HG03354 (cell line): Measurements from ENCODE around the gene ZSCAN16.
A peak's percentile ranks its signal among the peaks of the same experiment; 100 is the strongest.

Source experiments
- ATAC-seq: cut with Tn5 transposase; IDR thresholded peaks from one replicate; pipeline ENCODE4 v1.9.1; 2021; ENCODE audit warnings: mild to moderate bottlenecking; ENCODE audit not compliant: unreplicated experiment, poor library complexity, severe bottlenecking

The ZSCAN16 gene

GRCh38 chr6:28124971-28125353 lies 553 bp downstream of the ZSCAN16 start:
- ATAC-seq = peak; percentile 23

- ATAC-seq = no peak
These were observed 992 bp downstream of the ZSCAN16 start for GRCh38 chr6:28125401-28125800.

GRCh38 chr6:28134015-28134414 lies 9.6 kb downstream of the ZSCAN16 start:
- no peak for ATAC-seq

- ATAC-seq = no peak
These were observed 10.3 kb downstream of the ZSCAN16 start for GRCh38 chr6:28134716-28135115.

GRCh38 chr6:28135393-28135792 lies 11.0 kb downstream of the ZSCAN16 start:
- no peak for ATAC-seq

- ATAC-seq = peak; percentile 59
These were observed 12.4 kb downstream of the ZSCAN16 start for GRCh38 chr6:28136585-28137504.

GRCh38 chr6:28137505-28137981 lies 13.1 kb downstream of the ZSCAN16 start:
- peak; percentile 39 for ATAC-seq

- no peak for ATAC-seq
These were observed 15.6 kb downstream of the ZSCAN16 start for GRCh38 chr6:28139860-28140543.

- no peak for ATAC-seq
These were observed 16.2 kb downstream of the ZSCAN16 start for GRCh38 chr6:28140616-28141015.

GRCh38 chr6:28141500-28142329 lies 17.3 kb downstream of the ZSCAN16 start, which contains the start of gene ZKSCAN8:
TSS of gene ZKSCAN8 (plus strand) at chr6:28141883. CDS start at chr6:28148408, 6,525 bp downstream.
- ATAC-seq = peak; percentile 75

- ATAC-seq = no peak
These were observed 18.0 kb downstream of the ZSCAN16 start for GRCh38 chr6:28142446-28142845.

- no peak for ATAC-seq
These were observed 20.8 kb downstream of the ZSCAN16 start for GRCh38 chr6:28145231-28145630.

- no peak for ATAC-seq
These were observed 28.1 kb downstream of the ZSCAN16 start for GRCh38 chr6:28152531-28152930.

- no peak for ATAC-seq
These were observed 29.1 kb downstream of the ZSCAN16 start for GRCh38 chr6:28153546-28153945.

- no peak for ATAC-seq
These were observed 29.9 kb downstream of the ZSCAN16 start for GRCh38 chr6:28154357-28154756.

- ATAC-seq = no peak
These were observed 33.9 kb downstream of the ZSCAN16 start for GRCh38 chr6:28158318-28158717.

- no peak for ATAC-seq
These were observed 34.7 kb downstream of the ZSCAN16 start for GRCh38 chr6:28159029-28159607.

- ATAC-seq = no peak
These were observed 35.8 kb downstream of the ZSCAN16 start for GRCh38 chr6:28160233-28160632.

GRCh38 chr6:28161410-28162079 lies 37.1 kb downstream of the ZSCAN16 start:
- peak; percentile 97 for ATAC-seq
